Measurements from ENCODE around the gene ERC2. TPM values are rescaled to one million over a fixed set of nuclear protein-coding genes. Genes with fewer than 3 reads are reported as not detected.

The ERC2 gene
- total RNA-seq, 1 experiment from 2014 or later = 0.77 TPM

GRCh38 chr3:55487381-55488241, 980.7 kb downstream of the ERC2 start:
- peak overlapping the region; percentile 90 for H3K4me3 ChIP-seq (ENCODE audit: low read length)
- no peak for TF ChIP-seq CTCF (conservative IDR thresholded peaks at IDR 0.05; ENCODE audit: low read depth, low read length)
- no peak for TF ChIP-seq EZH2phosphoT487 (IDR thresholded peaks at IDR 0.05; ENCODE audit: borderline replicate concordance, low read length)
- TF ChIP-seq EZH2 (IDR thresholded peaks at IDR 0.05; ENCODE audit: low read length, unreplicated experiment) = no peak
- peak overlapping the region; percentile 93 for H3K4me2 ChIP-seq (ENCODE audit: low read length)
- H3K36me3 ChIP-seq (ENCODE audit: low read depth, low read length) = no peaks in the 10 kb centered on the region
- H3F3A ChIP-seq (ENCODE audit: low read length, unreplicated experiment) = peaks cover 4% of the 10 kb centered on the region
- no peaks in the 10 kb centered on the region for H3K9me3 ChIP-seq (ENCODE audit: low read length)
- DNase-seq (peak; percentile 55), ATAC-seq (peak; percentile 6)
- intact Hi-C loops (cut with micrococcal nuclease) = loop anchor here (2.0 to 5.0 kb wide), 3 partner anchors 157 to 763 kb away; no protein-coding TSS in a partner anchor
- H4K20me1 ChIP-seq (ENCODE audit: low read length) = no peaks in the 10 kb centered on the region
- BruUV-seq (replicated peaks) = no TSS peak
- POLR2A ChIA-PET (ENCODE audit: unreplicated experiment) = interaction anchor here (0.7 kb wide), 1 partner anchor 308 kb away, joined by 3 read pairs; no protein-coding TSS in a partner anchor
- peak overlapping the region; percentile 84 for H3K27ac ChIP-seq (ENCODE audit: low read length)
- no peaks in the 10 kb centered on the region for H3K9me2 ChIP-seq (replicated peaks; ENCODE audit: low read length)
- peak overlapping the region; percentile 73 for H3K9ac ChIP-seq (ENCODE audit: low read length)
- peak overlapping the region; percentile 92 for H2AFZ ChIP-seq (ENCODE audit: low read length)
- peaks cover 45% of the 10 kb centered on the region for H3K4me1 ChIP-seq (ENCODE audit: insufficient read depth, low read length)
- H3K79me2 ChIP-seq (ENCODE audit: low read length) = peaks cover 30% of the 10 kb centered on the region
- no peaks in the 10 kb centered on the region for H3K27me3 ChIP-seq (ENCODE audit: low read length)
- CTCF ChIA-PET = interaction anchor here (0.7 to 0.9 kb wide), 2 partner anchors 24 to 42 kb away, joined by 3 to 6 read pairs; no protein-coding TSS in a partner anchor

- Histone ChIP-seq H3K4me3 (ENCODE audit: low read length) (peak within 1 kb of the TSS; percentile 90), H3K36me3 (ENCODE audit: low read depth, low read length) (no peaks in the 10 kb centered on the region), H2AFZ (ENCODE audit: low read length) (peak within 1 kb of the TSS; percentile 92), H3K4me2 (ENCODE audit: low read length) (peak within 1 kb of the TSS; percentile 93), H3K27me3 (ENCODE audit: low read length) (no peaks in the 10 kb centered on the region), H3F3A (ENCODE audit: low read length, unreplicated experiment) (peaks cover 4% of the 10 kb centered on the region), H3K9me2 (replicated peaks; ENCODE audit: low read length) (no peaks in the 10 kb centered on the region), H4K20me1 (ENCODE audit: low read length) (no peaks in the 10 kb centered on the region), H3K79me2 (ENCODE audit: low read length) (peaks cover 30% of the 10 kb centered on the region), H3K27ac (ENCODE audit: low read length) (peak within 1 kb of the TSS; percentile 84), H3K9me3 (ENCODE audit: low read length) (no peaks in the 10 kb centered on the region), H3K4me1 (ENCODE audit: insufficient read depth, low read length) (peaks cover 39% of the 10 kb centered on the region), H3K9ac (ENCODE audit: low read length) (peak within 1 kb of the TSS; percentile 73)
- no TSS peak for BruUV-seq (replicated peaks)
- DNase-seq = peak; percentile 56
- no peak for TF ChIP-seq CTCF (conservative IDR thresholded peaks at IDR 0.05; ENCODE audit: low read depth, low read length)
- TF ChIP-seq EZH2 (IDR thresholded peaks at IDR 0.05; ENCODE audit: low read length, unreplicated experiment) = no peak
- TF ChIP-seq EZH2phosphoT487 (IDR thresholded peaks at IDR 0.05; ENCODE audit: borderline replicate concordance, low read length) = no peak
- ChIA-PET POLR2A (ENCODE audit: unreplicated experiment) (interaction anchor here (0.7 kb wide), 1 partner anchor 309 kb away, joined by 3 read pairs; no protein-coding TSS in a partner anchor), CTCF (no interaction called here)
- intact Hi-C loops (cut with micrococcal nuclease) = loop anchor here (1.0 to 5.0 kb wide), 8 partner anchors 25 to 764 kb away; no protein-coding TSS in a partner anchor
- peak; percentile 8 for ATAC-seq
Observed at GRCh38 chr3:55486857-55487380, 981.3 kb downstream of the ERC2 start, which contains the start of gene WNT5A. Gene WNT5A (minus strand): TSS chr3:55487306. CDS start chr3:55486985, 321 bp downstream.

Data from PC-3 (cell line).